HG02571 (cell line): Measurements from ENCODE around the gene EMC7.
"Not testable (repeated sequence)": the region's sequence is repeated elsewhere in the genome, so short reads cannot be mapped to it uniquely, and the experiment has no call there.

Experiments used
- ATAC-seq: cut with Tn5 transposase; IDR thresholded peaks from one replicate; pipeline ENCODE4 v1.9.1; 2021; ENCODE audit warnings: mild to moderate bottlenecking, moderate library complexity; ENCODE audit not compliant: unreplicated experiment

Gene EMC7

DNA sequence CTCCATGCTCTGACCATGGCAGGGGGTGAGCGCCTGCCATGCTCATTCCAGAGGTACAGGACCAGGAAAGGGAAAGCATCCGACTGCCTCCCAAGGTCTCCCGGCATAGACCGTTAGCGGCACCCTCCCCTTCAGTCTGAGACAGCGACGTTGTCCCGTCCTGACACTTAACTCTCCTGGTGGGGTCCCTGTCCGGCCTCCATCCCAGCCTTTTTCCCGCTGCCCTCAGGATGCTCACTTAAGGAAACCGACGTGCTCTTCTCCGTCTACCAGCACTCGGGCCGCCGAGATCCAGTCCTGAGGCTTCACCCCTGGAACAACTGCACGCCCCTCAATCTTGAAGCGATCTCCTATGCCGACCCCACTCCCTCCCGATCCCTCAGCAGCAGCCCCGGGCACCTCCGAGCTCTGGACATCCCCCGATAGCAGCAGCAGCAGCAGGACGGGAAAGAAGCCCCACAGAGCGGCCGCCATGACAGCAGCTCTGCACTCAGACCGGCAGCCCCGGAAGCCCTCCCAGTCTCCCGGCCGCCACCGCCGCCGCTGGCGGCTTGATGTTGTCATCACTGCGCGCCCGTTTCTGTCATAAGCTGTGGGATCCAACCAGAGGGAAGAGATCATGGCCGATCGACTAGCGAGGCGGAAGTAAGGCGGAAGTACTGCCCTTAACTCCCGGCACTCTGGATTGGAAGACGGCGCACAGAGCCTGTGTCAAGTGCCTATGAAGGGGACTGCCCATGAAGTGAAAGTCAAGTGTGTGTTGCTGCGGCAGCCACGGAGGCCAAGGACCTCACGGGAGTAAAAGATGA, at the start of gene EMC7, which contains the start of gene PGBD4:
Gene EMC7 (minus strand): TSS at position 497 of the 809 bp plus-strand sequence. CDS start 23 bp downstream, at position 474.
Gene PGBD4 (plus strand): TSS at position 718 of the 809 bp plus-strand sequence. CDS start 449 bp downstream, outside the sequence.
- ATAC-seq = peak; percentile 99

DNA sequence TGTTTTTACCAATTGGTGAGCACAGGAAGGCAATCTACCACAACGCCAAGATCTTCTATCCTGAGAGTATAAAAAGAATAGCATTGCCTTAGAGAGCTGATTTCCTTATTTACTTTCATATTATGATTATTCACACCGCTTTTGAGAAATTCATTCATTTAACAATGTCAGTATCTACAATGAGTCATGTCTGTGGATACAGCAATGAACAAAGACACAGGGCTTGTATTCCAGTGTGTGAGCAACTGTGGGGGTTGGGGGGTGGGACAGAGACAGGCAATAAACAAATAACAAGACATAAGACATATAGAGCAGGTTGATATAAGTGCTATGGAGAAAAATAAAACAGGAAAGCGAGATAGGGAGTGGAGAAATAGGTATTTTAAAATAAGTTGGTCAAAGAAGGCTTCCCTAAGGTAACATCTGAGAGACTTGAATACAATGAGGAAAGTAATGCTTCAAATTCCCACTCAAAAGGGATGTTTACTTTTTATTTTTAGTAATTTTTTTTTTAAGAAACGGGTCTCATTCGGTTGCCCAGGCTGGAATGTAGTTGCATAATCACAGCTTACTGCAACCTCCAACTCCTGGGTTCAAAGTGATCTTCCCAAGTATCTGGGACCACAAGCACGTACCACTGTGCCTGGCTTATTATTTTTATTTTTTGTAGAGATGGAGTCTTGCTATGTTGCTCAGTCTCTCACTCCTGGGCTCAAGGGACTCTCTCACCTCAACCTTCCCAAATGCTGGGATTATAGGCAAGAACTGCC, 45.9 kb upstream of the EMC7 start:
- no peak for ATAC-seq

DNA sequence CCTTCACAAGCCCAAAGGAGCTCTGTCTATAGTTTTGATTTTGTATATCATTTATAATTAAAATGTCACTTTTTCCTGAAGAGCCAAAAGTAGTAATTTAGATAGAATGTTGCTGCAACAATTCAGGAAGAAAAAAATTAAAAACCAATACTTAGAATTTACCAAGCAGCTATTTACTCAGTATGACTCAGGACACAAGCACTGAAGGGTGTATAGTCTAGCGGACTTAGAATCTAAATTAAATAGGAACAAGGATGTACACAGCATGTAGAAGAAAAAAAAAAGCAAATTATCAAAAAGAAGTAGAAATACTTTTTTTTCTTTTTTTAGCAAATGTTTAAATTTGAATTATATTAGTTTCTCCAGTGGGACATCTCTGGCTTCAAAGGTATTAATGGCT, 31.8 kb upstream of the EMC7 start:
- ATAC-seq = no peak

DNA sequence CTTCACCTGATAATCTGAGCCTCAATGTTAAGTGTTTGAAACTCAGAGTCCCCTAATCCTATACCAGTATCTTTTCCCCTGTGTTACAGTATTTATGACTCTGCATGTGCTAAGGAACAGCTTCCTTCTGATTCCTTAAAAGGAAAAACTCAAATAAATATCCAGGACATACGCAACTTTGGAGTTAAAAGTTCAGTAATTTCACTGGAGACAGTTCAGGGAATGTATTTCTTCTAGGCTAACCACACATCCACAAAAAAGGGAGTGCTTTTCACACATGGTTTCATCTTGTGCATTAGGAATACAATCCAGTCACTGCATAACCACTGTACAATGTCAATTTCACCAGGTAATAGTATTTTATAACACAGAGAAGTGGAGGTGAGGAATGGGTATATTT, 31.2 kb upstream of the EMC7 start:
- ATAC-seq = no peak

DNA sequence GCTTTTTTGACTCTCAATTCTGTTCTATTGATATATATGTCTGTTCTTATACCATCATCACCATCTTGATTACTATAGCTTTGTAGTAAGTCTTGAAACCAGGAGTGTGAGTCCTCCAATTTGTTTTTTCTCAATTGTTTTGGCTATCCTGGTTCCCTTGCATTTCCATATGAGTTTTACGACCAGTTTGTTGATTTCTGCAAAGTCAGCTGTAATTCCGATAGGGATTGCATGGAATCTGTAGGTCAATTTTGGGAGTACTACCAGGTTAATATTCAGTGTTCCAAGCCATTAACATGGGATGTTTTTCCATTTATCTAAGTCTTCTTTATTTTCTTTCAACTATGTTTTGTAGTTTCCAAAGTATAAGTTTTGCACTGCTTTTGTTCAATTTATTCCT, 27.2 kb upstream of the EMC7 start:
- ATAC-seq = no peak

DNA sequence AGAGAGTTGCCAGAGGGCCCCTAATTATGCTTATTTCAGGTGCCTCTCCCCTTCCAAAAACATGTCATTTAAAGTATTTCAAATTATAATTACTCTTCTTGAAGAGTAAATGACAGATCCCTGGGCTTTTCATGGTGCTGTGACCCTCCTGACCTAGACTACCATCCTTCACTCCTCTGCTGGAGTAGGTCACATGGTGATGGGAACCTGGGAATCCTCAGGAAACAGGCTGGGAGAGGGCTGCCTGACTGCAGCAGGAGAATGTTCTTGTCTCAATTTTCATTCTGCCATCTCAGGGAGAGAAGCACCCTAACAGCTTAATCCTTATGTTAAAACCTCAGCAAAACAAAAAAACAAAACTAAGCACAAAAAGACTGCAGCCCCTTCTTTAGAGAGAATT, 24.9 kb upstream of the EMC7 start:
- no peak for ATAC-seq

DNA sequence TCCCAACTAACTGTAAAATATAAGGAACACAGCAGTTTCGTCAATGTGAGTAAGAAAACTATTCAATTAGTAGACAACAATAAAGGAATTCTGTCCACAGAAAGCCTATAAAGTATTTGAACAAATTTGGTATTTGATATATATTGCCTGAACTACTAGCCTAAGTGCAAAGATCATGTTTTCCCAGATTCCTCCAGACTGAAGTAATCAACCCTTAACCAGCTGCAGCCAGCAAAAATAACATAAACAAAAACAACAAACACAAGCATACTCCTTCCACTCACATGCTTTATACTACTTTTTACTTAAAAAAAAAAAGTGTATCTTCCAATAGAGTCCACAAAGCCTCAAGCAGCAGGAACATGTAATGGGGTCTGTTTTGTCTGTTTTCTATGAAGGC, 24.3 kb upstream of the EMC7 start:
- no peak for ATAC-seq

DNA sequence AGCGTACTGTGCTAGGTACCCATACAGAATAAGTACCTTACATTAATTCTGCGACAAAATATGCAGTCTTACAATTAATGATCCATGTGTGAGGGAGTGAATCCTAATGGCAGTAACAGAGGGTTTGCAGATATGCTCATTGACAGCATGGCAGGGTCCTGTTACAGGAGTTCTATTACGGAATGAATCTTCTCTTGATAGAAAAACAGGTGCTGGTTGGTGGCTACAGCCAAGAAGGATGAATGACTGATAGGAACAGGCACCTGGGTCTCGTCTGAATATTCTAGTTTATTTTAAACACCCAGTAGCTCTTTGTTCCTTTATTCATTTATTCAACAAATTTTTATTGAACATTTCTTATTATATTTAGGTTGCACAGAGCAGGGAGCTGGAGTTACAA, 23.0 kb upstream of the EMC7 start:
- no peak for ATAC-seq

DNA sequence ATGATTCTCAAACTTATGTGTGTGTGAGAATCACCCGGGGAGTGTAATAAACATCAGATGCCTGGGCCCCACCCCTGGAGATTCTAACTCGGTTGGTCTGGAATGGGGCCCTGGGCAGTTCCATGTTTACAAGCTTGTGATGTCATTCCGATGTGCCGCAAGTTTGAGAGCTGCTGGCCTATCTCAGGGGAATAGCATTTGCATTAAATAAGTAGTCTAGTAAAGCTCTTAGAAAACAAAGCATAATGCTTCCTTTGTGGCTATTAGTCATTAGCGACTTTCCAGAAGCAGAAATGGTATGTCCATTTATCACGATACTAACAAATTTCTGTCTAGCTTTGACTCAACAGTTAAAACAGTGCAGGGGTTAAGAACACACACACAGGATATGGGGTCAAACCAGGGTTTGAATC, 21.1 kb upstream of the EMC7 start:
- no peak for ATAC-seq

DNA sequence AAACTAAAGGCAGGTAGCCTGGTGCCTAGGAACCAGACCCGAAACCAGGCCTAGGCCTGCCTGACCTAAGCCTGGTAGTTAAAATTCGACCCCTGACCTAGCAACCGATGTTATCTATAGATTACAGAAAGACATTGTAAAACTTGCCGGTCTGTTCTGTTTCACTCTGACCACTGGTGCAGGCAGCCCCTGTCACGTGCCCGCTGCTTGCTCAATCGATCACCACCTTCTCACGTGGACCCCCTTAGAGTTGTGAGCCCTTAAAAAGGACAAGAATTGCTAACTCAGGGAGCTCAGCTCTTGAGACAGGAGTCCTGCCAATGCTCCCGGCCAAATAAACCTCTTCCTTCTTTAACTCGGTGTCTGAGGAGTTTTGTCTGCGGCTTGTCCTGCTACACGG, 20.1 kb upstream of the EMC7 start:
- not testable (repeated sequence) for ATAC-seq

DNA sequence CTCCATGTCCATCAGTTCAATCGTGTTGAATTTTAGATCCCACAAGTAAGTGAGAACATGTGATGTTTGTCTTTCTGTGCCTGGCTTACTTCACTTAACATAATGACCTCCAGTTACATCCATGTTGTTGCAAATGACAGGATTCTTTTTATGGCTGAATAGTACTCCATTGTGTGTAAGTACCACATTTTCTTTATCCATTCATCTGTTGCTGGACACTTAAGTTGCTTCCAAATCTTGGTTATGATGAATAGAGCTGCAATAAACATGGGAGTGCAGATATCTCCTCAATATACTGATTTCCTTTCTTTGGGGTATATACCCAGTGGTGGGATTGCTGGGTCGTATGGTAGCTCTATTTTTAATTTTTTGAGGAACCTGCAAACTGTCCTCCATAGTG, 18.8 kb upstream of the EMC7 start:
- ATAC-seq = not testable (repeated sequence)

DNA sequence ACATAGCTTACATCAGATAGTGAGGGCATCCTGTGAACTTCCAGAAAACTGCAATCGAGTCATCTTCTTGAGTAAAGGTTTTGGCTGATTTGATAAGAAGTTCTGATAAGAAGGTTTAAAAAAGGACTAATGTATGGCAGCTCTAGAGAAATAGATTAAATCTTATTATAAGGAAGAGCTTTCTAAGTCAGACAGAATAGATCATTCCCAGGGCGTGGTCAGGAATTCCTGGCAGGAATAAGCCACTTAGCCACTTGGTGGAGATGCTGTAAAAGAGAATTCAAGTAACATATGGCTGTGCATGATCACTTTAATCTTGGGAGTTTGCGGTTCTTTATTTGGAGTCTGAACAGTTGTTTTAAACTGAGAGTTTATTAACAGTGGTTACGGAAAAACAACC, 17.6 kb upstream of the EMC7 start:
- ATAC-seq = no peak

DNA sequence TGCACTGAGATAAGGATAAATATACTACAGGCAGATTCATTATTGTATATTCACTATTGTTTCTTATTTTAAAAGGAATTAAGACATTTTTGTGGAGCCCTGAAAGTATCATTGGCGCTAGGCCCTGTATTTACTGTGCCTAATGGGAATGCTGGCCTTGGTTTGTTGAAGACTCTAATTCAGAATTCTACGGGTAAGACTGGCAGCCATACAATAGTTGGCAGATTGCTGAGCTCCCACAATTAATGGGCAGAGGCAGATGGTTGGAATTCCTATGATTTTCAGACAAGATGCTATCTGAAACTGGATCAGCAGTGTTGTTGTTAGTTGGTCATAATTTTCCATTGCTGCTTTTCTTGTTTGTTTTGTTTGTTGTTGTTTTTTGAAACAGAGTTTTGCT, 15.0 kb upstream of the EMC7 start:
- no peak for ATAC-seq

DNA sequence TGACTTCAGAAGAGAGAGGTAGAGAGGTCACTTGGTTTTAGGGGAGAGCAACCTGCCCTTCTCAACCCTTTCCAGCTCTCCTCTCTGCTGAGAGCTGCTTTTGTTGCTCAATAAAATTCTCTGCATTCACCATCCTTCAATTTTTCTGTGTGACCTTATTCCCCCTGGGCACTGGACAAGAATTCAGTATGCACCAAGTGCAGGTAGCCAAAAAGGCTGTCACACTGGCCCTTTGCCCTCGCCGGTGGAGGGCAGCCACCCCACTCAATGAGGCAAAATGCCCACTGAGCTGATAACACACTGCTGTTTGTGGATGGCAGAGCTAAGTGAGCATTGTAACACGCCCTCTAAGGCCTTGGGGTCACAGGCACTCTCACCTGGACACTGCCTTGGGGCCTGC, 13.1 kb upstream of the EMC7 start:
- ATAC-seq = no peak

DNA sequence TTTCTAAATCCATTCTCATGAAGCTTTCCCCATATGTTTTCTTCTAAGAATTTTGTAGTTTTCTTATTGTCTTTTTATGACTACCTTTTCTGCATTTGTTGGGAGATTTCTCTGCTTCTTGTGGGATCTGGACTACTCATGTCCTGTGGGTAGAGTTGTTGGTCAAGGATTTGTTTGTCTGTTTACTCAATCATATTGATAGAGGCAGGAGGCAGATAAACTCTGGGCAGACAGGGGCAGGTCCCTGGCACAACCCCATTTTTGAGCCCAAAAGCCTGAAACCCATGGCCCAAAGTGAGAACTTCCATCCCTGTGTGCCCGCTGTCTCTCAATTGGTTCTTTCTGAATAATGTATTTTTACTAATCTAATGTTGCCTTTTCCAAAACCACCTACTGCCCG, 12.6 kb upstream of the EMC7 start:
- ATAC-seq = no peak

DNA sequence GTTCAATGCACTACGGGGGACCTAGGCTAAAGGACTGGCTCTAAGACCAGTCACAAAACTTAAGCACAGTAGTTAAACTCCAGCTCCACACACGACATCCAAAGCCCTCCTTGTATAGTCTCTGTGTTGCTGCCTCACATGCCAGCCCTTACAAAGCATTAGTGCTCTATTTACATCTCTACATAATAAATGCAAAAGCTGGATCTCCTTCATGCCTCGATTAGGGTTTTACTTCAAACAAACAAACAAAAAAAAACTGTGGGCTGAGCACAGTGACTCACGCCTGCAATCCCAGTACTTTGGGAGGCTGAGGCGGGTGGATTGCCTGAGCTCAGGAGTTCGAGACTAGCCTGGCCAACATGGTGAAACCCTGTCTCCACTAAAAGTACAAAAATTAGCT, 9.8 kb upstream of the EMC7 start:
- ATAC-seq = no peak

DNA sequence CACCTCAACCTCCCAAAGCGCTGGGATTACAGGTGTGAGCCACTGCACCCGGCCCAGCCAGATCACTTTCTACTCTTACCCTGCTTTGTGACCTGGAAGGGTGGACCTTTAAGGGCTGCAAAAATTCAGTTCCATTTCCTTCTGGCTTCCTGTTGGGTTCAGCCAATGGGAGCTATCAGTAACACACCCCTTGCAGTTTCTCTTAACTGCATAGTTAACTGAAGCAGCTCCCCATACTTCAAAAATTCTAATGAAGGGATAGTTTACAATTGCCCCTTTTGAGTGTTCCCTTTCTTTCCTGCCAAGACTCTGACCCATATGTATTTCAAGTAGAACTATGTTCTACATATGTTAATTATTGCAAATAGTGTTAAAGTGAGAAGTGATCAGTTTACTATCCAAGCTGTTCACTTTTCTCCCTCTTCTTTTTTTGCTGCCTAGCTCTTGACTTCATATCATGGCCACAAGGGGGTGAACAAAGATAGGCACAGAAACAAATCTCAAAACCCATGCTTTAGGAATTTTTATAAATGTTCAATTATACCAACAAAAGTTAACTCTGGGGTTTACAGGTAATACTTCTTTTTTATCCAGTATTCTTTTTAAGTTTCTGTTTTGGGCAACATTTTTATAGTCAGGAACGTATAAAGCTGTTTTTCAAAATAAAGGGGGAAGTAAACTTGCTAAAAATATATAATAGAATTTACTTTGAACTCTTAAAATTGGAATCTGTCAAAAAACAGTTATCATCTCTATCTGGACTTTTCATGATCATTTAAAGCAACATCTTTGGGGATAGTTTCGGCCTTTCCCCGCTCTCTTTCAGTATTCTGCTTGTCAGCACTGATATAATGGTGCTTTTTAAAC, 8.4 kb upstream of the EMC7 start:
- ATAC-seq = no peak

DNA sequence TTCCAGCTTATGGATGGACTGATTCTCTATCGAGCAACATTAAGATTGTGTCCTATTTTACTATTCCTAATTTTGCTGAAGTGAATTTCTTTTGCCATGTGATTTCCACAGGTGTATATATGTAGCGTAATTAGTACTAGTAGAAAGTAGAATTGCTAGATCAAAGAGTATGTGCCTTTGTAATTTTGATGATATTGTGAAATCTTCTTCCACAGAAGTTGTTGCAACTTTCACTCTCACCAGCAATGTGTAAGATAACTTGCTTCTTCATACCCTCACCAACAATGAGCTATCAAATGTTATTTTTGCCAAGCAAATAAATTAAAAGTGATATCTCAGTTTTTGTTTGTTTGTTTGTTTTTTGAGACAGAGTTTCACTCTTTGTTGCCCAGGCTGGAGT, 5.7 kb upstream of the EMC7 start:
- no peak for ATAC-seq

DNA sequence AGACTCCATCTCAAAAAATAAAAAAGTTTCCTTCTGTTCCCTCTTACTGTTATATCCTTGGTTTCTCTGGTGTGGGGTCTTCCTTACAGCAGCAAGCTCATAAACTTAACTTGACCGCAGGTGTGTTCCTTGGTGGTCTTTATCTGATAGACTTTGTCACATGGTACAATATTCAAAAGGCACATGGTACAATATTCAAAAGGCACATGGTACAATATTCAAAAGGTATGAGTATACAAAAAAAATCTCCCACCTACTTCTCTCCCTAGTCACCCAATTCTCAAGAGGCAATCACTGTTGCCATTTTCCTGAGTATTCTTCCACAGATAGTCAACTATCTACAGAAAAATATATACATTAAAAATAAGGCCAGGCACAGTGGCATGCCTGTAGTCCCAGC, 4.8 kb upstream of the EMC7 start:
- ATAC-seq = no peak

DNA sequence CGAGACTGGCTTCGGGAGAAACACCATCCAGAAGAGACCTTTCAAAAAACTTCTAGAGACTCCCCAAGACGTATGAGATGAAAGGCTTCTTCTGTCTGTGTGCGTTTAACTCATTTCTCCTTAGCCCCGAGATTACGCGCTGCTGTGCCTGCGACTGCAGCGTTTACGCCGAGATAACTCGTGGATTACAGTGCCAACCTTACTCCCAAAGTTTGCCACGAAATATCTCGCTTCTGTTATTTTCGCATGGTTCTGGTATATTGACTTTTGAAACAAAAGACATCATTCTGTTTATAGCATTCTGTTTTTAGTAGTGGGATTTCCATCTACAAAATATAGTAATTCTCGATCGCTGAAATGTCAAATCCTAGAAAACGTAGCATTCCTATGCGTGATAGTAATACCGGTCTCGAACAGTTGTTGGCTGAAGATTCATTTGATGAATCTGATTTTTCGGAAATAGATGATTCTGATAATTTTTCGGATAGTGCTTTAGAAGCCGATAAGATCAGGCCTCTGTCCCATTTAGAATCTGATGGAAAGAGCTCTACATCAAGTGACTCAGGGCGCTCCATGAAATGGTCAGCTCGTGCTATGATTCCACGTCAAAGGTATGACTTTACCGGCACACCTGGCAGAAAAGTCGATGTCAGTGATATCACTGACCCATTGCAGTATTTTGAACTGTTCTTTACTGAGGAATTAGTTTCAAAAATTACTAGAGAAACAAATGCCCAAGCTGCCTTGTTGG, 688 bp upstream of the EMC7 start:
- no peak for ATAC-seq

DNA sequence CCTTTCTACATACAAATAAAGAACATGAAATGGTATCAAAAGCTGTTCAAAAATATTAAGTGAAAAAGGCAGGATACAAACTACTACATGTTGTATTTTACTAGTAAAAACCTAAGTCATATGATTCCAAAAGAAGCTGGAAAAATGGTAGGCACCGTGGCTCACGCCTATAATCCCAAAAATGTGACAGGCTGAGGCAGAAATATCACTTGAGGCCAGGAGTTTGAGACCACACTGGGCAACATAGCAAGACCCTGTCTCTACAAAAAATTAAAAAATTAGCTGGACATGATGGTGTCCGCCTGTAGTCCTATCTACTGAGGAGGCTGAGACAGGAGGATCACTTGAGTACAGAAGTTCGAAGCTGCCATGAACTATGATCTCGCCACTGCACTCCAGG, 1.7 kb downstream of the EMC7 start:
- ATAC-seq = no peak
